Activated CD8-positive, alpha-beta memory T cell treated with anti-CD3 and anti-CD28 coated beads, Interleukin-2, amount 10 ng/mL, durations not matched to agents 7 days and 5 days (primary cell): ENCODE results near the gene ARHGAP45. TPM values are rescaled to one million over a fixed set of nuclear protein-coding genes. Genes with fewer than 3 reads are reported as not detected.

Source experiments
- ATAC-seq: fragments of 150-1000 bp; cut with Tn5 transposase; one replicate; pipeline ENCODE4 v1.10.0; 2021; ENCODE audit warnings: moderate library complexity
- CTCF ChIA-PET: fragments of 350-600 bp; sonication (Branson Sonifier 250); formaldehyde crosslinking; loops from one replicate; lab custom pipeline; 2021; ENCODE audit warnings: antibody characterized with exemption; lab: Charles Lee
- DNase-seq: peaks from one replicate; pipeline ENCODE4 v3.0.0-alpha.2; 2020
- H3K27ac Mint-ChIP-seq: one replicate; pipeline ENCODE4 v1.8.0; 2021; ENCODE audit warnings: mild to moderate bottlenecking, mixed read lengths
- H3K27me3 Mint-ChIP-seq: one replicate; pipeline ENCODE4 v1.8.0; 2021; ENCODE audit warnings: mixed read lengths
- H3K36me3 Mint-ChIP-seq: one replicate; pipeline ENCODE4 v1.8.0; 2021; ENCODE audit warnings: mild to moderate bottlenecking, mixed read lengths
- H3K4me1 Mint-ChIP-seq: one replicate; pipeline ENCODE4 v1.8.0; 2021; ENCODE audit warnings: mixed read lengths
- H3K4me3 Mint-ChIP-seq: one replicate; pipeline ENCODE4 v1.8.0; 2021; ENCODE audit warnings: mild to moderate bottlenecking, moderate library complexity, mixed read lengths
- H3K9me3 Mint-ChIP-seq: one replicate; pipeline ENCODE4 v1.8.0; 2022; ENCODE audit warnings: low read depth, mixed read lengths
- total RNA-seq, 2 experiments: library from RNA; stranded (reverse); gene quantifications; one replicate each; pipeline ENCODE4 v1.2.3, GENCODE V29; 2021

The ARHGAP45 gene
- total RNA-seq, 2 experiments from 2014 or later: 361 to 481 TPM

GRCh38 chr19:1105008-1105872 is 38.3 kb downstream of the ARHGAP45 start:
- no peak for DNase-seq
- no peak for ATAC-seq
- CTCF ChIA-PET: interaction anchor here (0.5 to 3.0 kb wide), 6 partner anchors 8 to 121 kb away, joined by 3 to 15 read pairs (median 3); partner anchors contain the start of gene WDR18
- H3K27me3 Mint-ChIP-seq: no peaks in the 10 kb centered on the region
- peaks cover 26% of the 10 kb centered on the region for H3K4me1 Mint-ChIP-seq
- H3K36me3 Mint-ChIP-seq: peaks cover 2% of the 10 kb centered on the region
- no peaks in the 10 kb centered on the region for H3K9me3 Mint-ChIP-seq
- peak overlapping the region; percentile 15 for H3K27ac Mint-ChIP-seq
- H3K4me3 Mint-ChIP-seq: peak overlapping the region; percentile 70

GRCh38 chr19:1105873-1106840 is 39.2 kb downstream of the ARHGAP45 start:
- Mint-ChIP-seq H3K27ac (no peak overlapping the region), H3K4me1 (peaks cover 26% of the 10 kb centered on the region), H3K9me3 (no peaks in the 10 kb centered on the region), H3K4me3 (peak overlapping the region; percentile 70), H3K36me3 (peaks cover 3% of the 10 kb centered on the region), H3K27me3 (no peaks in the 10 kb centered on the region)
- ATAC-seq: no peak
- no peak for DNase-seq
- CTCF ChIA-PET: interaction anchor here (0.9 kb wide), 1 partner anchor 26 kb away, joined by 3 read pairs; no protein-coding TSS in a partner anchor

- Mint-ChIP-seq H3K4me3 (no peak overlapping the region), H3K36me3 (peaks cover 3% of the 10 kb centered on the region), H3K27ac (no peak overlapping the region), H3K27me3 (no peaks in the 10 kb centered on the region), H3K4me1 (peaks cover 19% of the 10 kb centered on the region), H3K9me3 (no peaks in the 10 kb centered on the region)
- ATAC-seq (no peak), DNase-seq (no peak)
- CTCF ChIA-PET: no interaction called here
Measured at GRCh38 chr19:1106841-1107660, 40.1 kb downstream of the ARHGAP45 start.

- CTCF ChIA-PET: no interaction called here
- DNase-seq: no peak
Measured at GRCh38 chr19:1107661-1108261, 40.8 kb downstream of the ARHGAP45 start.

GRCh38 chr19:1108291-1109031 is 41.5 kb downstream of the ARHGAP45 start:
- H3K4me1 Mint-ChIP-seq: peaks cover 9% of the 10 kb centered on the region
- H3K27me3 Mint-ChIP-seq: no peaks in the 10 kb centered on the region
- H3K36me3 Mint-ChIP-seq: peaks cover 3% of the 10 kb centered on the region
- ATAC-seq: no peak
- no peak overlapping the region for H3K4me3 Mint-ChIP-seq
- no peak overlapping the region for H3K27ac Mint-ChIP-seq
- no peaks in the 10 kb centered on the region for H3K9me3 Mint-ChIP-seq
- no peak for DNase-seq
- CTCF ChIA-PET: no interaction called here

More at GRCh38 chr19:1107661-1108261, 40.8 kb downstream of the ARHGAP45 start:
- ATAC-seq: no peak
- Mint-ChIP-seq H3K27ac (no peak overlapping the region), H3K27me3 (no peaks in the 10 kb centered on the region), H3K4me3 (no peak overlapping the region), H3K9me3 (no peaks in the 10 kb centered on the region), H3K4me1 (peaks cover 13% of the 10 kb centered on the region), H3K36me3 (peaks cover 3% of the 10 kb centered on the region)

GRCh38 chr19:1109032-1109551 is 42.1 kb downstream of the ARHGAP45 start:
- Mint-ChIP-seq H3K27me3 (no peaks in the 10 kb centered on the region), H3K4me1 (peaks cover 7% of the 10 kb centered on the region), H3K27ac (no peak overlapping the region), H3K9me3 (no peaks in the 10 kb centered on the region), H3K4me3 (no peak overlapping the region), H3K36me3 (peaks cover 3% of the 10 kb centered on the region)
- no peak for DNase-seq
- no peak for ATAC-seq
- CTCF ChIA-PET: no interaction called here

GRCh38 chr19:1109697-1110671 is 43.0 kb downstream of the ARHGAP45 start:
- Mint-ChIP-seq H3K36me3 (peaks cover 3% of the 10 kb centered on the region), H3K9me3 (no peaks in the 10 kb centered on the region), H3K27ac (no peak overlapping the region), H3K27me3 (no peaks in the 10 kb centered on the region), H3K4me1 (peaks cover 6% of the 10 kb centered on the region), H3K4me3 (no peak overlapping the region)
- DNase-seq (no peak), ATAC-seq (no peak)
- CTCF ChIA-PET: no interaction called here

GRCh38 chr19:1110809-1111640 is 44.1 kb downstream of the ARHGAP45 start:
- Mint-ChIP-seq H3K27me3 (no peaks in the 10 kb centered on the region), H3K36me3 (peaks cover 3% of the 10 kb centered on the region), H3K4me1 (peaks cover 3% of the 10 kb centered on the region), H3K9me3 (no peaks in the 10 kb centered on the region), H3K27ac (no peak overlapping the region), H3K4me3 (no peak overlapping the region)
- no peak for ATAC-seq
- DNase-seq: no peak
- CTCF ChIA-PET: interaction anchor here (3.7 kb wide), 1 partner anchor 82 kb away, joined by 52 read pairs; no protein-coding TSS in a partner anchor

GRCh38 chr19:1111641-1112267 is 44.8 kb downstream of the ARHGAP45 start:
- CTCF ChIA-PET: interaction anchor here (1.9 to 3.7 kb wide), 3 partner anchors 21 to 132 kb away, joined by 7 to 52 read pairs (median 38); no protein-coding TSS in a partner anchor
- Mint-ChIP-seq H3K27ac (no peak overlapping the region), H3K27me3 (no peaks in the 10 kb centered on the region), H3K36me3 (peaks cover 3% of the 10 kb centered on the region), H3K9me3 (no peaks in the 10 kb centered on the region), H3K4me1 (peaks cover 3% of the 10 kb centered on the region), H3K4me3 (no peak overlapping the region)
- DNase-seq (no peak), ATAC-seq (no peak)
